NCI-H2029 treated with DMSO at 0.1 percent for 48 hours (cell line): ENCODE results near the gene TCTN1.
"Not testable (repeated sequence)": the region's sequence is repeated elsewhere in the genome, so short reads cannot be mapped to it uniquely, and the experiment has no call there.

Experiments used
- DNase-seq: peaks from one replicate; lab custom pipeline; 2025; lab: John Stamatoyannopoulos, UW

The TCTN1 gene

DNA sequence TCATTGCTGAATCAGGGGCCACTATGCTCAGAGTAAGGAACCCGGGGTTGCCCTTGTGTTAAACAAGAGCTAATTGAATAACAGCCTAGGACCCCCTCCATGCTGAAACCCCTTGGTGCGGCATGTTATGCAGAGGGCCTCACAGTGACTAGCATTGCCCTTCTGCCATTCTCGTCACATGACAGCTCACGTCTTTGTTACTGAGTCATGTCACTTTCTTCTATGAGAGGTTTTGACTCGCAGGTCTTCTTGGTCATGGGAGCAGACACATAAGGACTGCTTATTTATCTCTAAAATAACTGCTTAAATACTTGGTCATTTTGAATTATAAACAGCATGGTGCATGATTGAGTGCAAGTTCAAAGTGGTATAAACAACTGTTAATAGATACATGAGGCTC lies 24.9 kb downstream of the TCTN1 start:
- DNase-seq, result no peak

DNA sequence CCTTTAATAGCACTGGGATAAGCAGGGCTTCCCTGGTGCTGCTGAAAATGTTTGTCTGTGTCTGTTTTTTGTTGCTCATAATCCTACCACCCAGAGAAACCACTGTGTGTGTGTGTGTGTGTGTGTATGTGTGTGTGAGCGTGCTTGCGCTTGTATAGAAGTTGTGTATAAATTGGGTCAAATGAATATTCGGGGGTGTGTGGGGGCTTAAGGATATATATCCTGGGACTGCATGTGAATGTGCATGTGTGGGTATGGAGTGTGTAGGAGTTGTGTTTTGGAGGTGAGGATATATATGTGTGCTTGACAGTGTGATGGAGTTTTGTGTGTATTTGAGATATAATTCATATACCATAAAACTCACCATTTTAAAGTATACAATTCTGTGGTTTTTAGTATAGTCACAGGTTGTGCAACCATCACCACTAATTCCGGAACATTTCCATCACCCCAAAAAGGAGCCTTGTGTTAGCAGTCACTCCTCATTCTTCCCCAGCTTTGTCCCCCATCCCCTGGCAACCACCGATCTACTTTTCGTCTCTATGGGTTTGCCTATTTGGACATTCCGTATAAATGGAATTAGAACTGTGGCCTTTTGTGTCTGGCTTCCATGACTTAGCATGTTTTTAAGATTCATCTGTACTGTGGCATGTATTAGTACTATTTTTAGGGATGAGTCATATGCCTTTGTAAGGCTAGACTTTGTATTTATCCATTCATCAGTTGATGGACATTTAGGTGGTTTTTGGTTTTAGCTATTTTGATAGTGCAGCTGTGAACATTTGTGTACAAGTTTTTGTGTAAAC lies 25.6 kb downstream of the TCTN1 start:
- no peak for DNase-seq

DNA sequence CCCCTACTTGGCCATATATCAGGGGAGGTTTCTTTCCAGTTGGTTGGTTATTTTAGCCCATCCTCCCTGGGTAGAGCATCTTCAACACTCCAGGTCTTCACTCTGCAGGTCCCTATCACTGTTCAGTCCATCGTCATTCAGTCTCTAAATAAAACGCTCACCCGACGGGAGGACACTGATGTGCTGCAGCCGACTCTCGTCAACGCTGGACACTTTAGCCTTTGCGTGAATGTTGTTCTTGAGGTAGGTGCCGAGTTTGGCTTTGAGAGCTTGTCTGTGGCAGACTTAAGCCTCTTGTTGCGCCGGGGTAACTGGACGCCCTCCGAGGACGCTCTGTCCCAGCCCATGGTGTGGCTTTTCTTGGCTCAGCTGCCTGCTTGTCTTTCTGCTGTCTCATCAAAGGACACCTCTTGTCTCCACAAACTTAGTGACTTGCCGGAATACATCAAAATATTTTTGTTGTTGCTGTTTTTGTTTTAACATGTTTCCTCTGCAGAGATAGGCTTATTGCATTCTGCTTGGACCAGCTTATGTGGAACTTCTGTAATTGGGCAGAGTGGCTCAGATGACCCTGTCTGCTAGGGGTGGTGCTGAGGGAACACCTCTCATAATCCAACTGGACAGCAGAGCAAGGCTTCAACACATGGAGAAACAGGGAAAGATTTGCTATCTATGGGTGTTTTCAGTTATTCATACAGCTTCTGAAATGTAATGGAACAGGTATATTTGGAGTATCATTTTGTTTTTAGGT lies 26.5 kb downstream of the TCTN1 start:
- DNase-seq, result no peak

DNA sequence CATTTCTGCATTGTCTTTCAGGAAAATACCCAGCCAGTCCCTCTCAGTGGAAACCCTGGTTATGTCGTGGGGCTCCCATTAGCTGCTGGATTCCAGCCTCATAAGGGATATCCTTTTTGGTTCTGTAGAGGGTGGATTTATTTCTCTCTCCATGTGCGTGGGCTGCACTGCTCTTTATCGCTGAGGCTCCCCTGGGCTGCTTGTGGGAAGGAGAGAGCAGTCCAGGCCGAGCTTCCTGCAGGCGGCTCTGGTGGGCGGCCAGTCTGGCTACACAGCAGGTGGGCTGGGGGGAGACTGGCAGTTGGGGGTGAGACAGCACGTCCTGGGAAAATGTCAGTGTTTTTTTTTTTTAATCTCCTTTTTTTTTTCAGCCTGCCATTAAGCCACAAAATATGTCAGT lies 27.6 kb downstream of the TCTN1 start:
- DNase-seq, result no peak

DNA sequence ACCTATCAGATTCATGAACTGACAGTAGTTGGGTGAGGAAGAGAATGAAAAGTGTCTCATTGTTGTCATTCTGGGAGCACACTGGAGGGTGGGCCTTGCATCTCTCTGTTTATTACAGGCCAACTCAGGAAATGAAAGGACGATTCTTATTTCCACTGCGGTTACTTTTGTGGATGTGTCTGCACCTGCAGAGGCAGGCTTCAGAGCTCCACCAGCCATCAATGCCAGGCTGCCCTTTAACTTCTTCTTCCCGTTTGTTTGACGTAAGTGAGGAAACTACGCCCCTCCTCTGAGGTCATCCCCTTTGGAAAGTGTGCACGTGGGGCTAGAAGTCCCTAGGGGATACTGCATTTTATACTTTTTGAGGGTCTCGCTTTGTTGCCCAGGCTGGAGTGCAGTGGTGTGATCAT lies 33.7 kb downstream of the TCTN1 start:
- no peak for DNase-seq

DNA sequence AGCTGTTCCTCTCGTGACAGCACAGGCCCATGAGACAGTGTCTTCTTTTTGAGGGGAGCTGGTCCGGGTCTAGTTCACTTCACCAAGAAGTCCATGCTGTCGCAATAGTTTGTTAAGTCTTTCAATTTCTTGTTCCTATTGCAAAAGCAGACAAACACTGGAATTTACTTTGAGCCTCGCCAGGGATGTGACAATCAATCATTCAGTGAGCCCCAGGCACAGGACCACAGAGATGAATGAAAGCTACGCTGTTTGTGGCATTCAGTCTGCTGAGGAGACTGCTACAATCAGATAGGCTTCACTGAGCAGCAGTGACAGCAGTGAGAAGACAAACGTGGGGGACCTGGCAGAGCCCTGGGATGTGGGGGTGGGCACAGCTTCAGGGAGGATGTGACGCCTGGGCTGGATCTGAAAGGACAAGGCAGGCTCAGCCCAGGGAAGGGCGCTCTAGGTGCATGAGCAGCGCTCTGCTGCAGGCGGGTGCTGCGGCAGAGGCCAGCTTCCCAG lies 35.5 kb downstream of the TCTN1 start:
- DNase-seq, result no peak

DNA sequence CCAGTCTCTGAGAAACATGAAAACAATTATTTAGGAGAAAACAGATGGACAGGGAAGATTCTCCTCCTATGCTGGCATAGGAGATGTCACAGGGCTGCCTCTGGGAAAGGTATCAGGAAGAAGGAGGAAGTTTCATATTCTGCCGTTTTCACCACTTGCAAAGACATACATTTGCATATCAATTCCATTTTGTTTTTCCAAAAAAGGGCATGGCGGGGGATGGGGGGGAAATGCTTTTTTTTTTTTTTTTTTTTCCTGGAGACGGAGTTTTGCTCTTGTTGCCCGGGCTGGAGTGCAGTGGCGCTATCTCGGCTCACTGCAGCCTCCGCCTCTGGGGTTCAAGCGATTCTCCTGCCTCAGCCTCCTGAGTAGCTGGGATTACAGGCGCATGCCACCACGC lies 40.3 kb downstream of the TCTN1 start:
- DNase-seq, result not testable (repeated sequence)

DNA sequence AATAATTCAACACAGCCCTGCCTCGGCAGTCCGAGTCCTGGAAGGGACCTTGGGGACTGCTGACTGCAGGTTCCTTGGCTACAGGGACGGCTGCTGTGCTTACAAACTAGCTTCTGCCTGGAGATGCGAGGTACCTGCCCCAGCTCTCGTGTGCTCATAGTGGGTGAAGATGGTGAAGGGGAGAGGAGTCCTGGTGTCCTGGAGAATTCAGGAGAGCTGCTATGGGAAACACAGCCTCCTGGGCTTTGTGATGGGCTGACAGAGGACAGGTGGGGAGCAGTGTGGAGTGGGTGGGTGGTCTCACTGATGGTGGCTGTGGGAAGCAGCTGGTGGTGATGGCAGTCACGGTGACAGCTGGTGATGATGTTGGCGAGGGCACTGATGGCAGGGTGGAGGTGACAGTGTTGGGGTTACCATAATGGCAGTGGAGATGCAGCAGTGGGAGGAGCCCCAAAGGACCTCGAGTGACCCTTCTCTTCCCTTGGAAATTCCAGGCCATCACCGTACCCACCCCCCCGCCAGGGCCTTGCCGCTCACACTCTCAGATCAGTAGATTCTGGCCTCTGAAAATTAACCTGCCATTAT lies 42.2 kb downstream of the TCTN1 start:
- DNase-seq, result no peak

DNA sequence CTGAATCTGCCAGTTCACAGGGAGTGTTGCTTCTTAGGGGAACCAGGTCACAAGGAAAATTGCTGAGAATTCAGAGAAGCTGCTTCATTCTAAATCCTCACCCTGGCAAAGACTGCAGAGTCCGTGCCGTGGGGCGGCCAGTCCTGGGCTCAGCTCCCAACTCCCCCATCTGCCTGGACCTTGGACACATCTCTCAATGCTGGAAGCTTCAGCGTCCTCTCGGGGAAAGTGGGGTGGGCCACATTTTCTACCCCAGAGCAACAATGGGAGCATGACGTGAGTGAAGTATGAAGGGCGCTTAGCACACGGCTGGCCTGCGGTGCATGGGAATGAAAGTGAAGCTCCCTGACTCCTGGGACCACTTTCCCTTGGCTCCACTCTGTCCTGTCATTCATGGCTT lies 43.8 kb downstream of the TCTN1 start:
- DNase-seq, result no peak

DNA sequence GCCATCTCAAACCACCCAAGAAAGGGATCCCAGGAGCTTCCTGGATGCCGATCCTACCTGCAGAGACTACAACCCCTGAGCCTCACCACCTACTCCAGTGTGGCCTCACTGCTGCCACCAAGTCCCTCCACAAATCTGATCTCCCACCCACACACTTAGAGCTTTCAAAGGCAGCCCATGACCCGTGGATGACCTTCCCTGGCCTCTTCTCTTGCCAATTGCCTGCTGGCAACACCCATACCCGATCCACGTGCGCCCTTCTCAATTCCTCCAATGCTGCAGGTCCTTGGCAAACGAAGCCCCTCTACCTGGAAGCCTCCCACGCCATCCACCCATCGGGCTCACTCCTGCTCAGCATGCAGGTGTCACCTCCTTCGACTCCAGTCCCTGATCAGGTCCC lies 44.3 kb downstream of the TCTN1 start:
- no peak for DNase-seq

DNA sequence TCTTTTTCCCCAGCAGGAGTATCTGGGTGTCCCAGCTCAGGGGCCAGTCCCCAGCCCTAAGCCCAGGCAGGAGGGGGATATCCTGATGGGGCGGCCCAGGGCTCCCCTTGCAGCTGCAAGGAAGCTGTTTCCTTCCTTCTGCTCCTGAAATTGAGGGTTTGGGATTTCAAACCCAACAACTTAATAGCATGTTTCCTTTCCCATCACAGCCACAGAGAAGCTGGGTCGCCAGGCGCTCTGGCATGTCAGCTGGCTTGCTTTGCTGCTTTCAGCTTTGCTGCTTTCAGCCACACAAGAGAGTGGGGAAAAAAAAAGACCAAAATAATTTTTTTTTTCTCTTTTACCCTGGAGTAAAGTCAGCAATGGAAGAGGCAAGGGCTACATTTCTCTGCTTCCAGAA lies 44.9 kb downstream of the TCTN1 start:
- DNase-seq, result no peak

DNA sequence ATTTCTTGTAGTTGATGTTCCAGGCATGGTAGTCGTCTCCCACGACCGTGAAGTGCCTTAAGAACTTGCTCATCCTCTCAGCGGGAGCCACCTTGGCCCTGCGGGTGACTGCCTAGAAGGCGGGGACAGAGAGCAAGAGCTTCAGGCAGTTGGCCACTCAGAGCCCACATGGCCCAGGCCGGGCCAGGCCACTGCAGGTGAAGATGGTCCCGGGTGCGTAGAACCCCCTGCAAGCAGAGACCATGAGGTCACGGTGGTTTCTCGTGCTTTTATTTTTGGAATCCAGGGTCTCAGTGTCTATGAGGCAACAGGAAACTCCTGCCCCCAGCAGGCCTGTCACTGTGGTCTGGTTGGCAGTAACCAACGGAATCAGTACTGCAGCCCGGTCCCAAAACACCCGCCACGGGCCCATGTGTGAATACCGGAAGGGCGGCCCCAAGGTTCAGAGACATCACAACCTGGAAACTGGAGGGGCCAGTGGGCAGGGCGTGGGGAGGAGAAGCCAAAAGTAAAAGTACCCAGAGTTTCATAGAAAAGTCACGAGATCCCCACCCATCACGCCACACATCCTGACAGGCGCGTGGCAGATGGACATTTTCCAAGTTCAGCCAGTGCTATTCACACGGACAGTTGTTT lies 47.5 kb downstream of the TCTN1 start:
- no peak for DNase-seq

DNA sequence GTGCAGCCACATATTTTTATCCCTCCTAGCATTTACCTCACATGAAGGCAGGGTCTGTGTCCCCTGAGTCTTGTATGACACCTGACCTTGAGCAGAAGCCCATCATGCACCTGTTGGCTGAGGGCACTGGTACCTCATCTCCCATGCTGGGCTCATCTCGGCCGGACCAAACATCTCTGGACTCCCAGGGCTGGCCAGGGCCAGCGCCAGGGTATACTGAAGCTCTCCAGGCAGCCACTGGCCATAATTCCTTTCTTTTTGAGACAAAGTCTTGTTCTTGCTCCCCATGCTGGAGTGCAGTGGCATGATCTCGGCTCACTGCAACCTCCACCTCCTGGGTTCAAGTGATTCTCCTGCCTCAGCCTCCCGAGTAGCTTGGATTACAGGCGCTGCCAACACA lies 53.0 kb downstream of the TCTN1 start:
- no peak for DNase-seq

DNA sequence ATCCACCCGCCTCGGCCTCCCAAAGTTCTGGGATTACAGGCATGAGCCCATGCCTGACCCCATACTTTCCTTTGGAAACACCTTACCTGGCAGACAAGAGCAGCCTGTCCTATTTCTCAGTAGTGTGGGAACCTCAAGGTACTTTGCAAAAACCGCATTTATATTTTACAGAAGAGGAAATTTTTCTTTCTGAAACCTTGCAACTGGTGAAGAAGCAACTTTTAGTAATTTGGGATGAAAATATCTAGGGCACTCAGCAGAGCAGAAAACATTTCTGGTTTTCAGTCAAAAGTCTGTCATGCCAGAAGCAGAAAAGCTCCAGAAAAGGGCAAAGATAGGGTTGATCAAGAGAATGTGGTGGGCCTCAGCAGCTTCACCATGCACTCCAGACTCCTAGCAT lies 53.7 kb downstream of the TCTN1 start:
- no peak for DNase-seq

DNA sequence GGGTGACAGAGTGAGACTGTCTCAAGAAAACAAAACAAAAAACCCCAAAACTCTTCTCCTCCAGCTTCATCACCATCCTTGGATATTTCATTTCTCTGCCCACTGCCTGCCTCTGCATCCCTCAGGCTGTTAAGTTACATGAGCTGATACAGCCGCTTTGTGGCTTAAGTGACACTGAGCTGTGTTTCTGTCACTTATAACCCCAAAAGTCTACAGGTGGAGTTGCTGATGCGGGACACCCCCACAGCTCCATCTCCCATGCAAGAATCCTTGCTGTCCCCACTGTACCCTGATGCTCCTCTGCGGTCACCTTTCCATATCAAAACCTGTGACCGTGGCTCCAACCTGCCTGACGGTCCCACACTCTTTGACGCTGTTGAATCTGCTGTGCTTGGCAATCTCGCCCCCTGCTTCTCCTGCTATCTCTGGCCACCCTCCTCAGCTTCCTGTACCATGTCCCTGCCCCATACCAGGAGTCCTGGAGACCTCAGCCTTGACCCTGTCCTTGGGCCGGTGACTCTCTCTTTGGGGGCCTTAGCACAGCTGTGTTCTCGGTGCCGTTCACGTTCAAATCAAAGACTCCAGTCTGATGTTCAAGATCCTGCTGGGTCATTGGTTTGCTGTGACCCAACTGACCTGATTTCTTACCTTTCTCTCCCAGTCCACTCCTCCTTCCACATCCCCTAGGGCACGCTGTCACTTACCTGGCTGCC lies 54.7 kb downstream of the TCTN1 start:
- DNase-seq, result no peak

DNA sequence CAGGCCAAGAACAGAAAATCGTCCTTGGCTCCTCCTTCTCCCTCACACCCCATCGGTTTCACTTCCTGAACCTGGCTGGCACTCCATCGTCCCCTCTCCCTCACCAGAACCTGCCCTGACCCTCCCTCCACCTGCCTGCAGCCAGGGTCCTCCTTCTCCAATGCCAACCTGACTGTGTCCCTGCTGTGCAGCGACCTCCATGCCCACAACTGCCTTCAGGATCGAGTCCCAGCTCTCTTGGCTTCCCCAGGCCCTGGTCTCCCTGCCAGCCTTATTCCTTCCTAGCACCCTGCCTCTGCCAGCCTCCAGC lies 55.2 kb downstream of the TCTN1 start:
- no peak for DNase-seq

DNA sequence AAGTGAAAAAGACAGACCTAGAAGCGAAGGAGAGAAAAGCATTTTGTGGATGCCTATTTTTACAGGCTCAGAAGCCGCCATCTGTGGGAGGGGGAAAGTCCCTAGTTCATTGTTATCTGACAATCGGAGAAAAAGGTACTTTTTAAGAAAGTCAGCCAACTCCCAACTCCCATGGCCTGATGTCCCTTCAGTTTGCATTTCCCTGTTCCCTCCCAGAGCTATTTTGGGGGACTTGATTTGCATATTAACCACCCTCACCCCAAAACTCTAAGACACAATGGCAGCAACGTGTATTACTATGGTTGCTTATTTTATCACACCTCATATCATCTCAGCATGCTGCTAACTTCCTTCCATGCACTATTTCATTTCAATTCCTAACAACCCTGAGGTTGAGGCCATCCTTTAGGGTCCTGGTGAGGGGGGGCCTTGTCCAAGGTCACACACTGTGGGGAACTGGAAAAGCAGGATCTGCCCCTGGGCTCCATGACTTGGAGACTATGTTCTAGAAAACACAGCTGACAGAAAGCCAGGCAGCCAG lies 56.3 kb downstream of the TCTN1 start:
- DNase-seq, result no peak

DNA sequence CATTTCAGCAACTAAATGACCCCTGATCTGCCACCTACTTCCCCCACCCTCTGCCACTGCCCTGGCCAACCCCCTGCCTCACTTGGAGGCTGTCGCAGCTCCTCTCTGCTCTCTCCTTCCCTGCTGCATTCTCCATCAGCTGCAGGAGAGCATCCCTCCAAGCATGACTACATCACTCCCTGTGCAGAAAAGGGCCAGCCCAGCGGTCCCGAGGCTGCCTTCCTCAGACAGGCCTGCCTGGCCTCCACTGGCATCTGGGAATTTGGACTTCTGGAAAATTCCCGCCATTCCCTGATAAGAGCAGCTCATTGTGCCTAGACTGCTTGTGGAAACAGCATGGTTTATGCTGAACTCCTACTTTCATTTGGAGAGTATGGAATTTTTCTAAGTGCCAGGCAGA lies 62.2 kb downstream of the TCTN1 start:
- no peak for DNase-seq

DNA sequence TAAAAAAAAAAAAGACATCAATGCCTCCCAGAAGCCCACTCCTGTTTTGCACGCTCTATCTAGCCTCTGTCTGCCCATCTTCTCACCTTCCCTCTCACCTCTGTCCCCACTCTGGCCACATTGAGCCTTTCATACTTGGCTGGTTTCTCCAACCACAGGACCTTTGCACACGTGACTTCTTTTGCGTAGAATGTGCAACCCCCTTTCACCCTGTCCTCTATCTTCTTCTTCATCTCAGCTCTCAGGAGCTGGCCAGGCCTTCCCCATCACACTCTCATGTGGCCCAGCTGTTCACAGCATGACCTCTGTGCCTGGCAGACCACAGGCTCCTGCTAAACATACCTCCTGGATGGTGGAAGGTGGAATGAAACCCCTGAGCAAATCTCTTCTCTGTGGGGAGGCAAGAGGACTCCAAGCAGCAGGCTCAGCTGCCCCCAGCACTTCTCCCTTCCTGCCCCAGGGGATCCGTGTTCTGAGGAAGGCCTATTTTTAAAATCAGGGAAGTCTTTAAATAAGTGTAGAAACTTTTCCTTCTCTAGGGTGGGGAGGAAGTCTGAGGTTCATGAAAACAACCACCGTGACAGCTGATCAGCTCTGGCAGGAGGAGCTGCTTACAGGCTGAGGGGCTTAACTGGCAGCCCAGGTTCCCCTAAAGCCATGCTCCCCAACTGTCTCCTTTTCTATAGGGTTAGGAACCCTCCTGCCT lies 63.4 kb downstream of the TCTN1 start:
- no peak for DNase-seq

DNA sequence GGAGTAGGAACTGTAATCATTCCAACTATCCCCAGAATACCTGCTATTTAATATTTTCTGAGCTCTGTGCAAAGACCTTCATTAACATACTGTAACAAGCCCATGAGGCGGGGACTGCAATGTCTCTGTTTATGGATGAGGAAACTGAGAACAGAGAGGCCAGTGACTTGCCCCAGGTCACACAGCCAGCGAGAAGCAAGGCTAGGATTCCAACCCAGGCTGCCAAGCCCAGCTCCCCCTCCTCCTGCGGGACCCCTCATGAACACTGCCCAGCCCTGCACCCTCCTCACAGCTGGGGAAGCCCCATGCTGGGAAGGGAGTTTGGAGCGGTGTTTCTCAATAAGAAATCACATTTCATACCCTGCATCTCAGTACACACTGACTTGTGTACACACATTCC lies 64.1 kb downstream of the TCTN1 start:
- no peak for DNase-seq

DNA sequence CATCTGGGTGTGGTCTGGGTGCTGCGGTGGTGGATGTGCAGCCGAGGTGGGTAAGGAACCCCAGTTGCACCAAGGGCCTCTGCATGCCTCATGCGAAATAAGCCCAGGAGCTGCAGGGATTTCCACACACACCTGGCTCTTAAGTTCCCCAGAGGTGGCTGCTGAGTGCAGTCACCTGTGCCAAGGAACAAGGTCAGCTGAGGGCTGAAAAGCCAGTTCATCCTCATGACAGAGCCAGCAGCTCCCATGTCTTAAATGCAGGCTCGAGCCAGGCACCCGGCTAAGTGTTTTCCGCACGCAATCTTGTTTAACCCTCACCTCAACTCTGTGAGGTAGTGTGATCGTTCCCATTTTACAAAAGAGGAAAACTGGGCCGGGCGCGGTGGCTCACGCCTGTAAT lies 65.3 kb downstream of the TCTN1 start:
- no peak for DNase-seq
